Left renal cortex interstitium (tissue), 4 donors: Measurements from ENCODE around the gene LUZP1. TPM values are rescaled to one million over a fixed set of nuclear protein-coding genes. Genes with fewer than 3 reads are reported as not detected.

ENCODE experiments used
- DNase-seq, 4 donors: peaks; one replicate each; pipeline ENCODE4 v3.0.0-alpha.2; 2013; ENCODE audit warnings: low read depth in 4 of 4, low spot score in 2 of 4, missing footprints in 1 of 4
- polyA plus RNA-seq, 4 donors: library from polyadenylated mRNA; unstranded; fragments of 120-200 nt; gene quantifications; one replicate each; pipeline ENCODE4 v1.2.1, GENCODE V29; 2013; ENCODE audit not compliant: insufficient read length in 4 of 4

Gene LUZP1
- polyA plus RNA-seq, 4 donors, result 30.7 to 35.7 (median 32.1) TPM

- DNase-seq, result no peak
Measured at GRCh38 chr1:23120383-23120782, 48.3 kb downstream of the LUZP1 start.

- DNase-seq, result no peak
Measured at GRCh38 chr1:23118957-23119792, 49.5 kb downstream of the LUZP1 start.

GRCh38 chr1:23118407-23118806 is 50.2 kb downstream of the LUZP1 start:
- no peak for DNase-seq

GRCh38 chr1:23116921-23117699 is 51.5 kb downstream of the LUZP1 start:
- no peak for DNase-seq

GRCh38 chr1:23116216-23116836 is 52.3 kb downstream of the LUZP1 start:
- no peak for DNase-seq

- no peak for DNase-seq
Measured at GRCh38 chr1:23114424-23115079, 54.1 kb downstream of the LUZP1 start.

- no peak for DNase-seq
Measured at GRCh38 chr1:23111600-23112535, 56.8 kb downstream of the LUZP1 start.

GRCh38 chr1:23110391-23110790 is 58.3 kb downstream of the LUZP1 start:
- no peak for DNase-seq

- no peak for DNase-seq
Measured at GRCh38 chr1:23108918-23109533, 59.6 kb downstream of the LUZP1 start.

GRCh38 chr1:23103001-23103889 is 65.4 kb downstream of the LUZP1 start:
- no peak for DNase-seq

- DNase-seq, result no peak
Measured at GRCh38 chr1:23102289-23102688, 66.4 kb downstream of the LUZP1 start.

- no peak for DNase-seq
Measured at GRCh38 chr1:23101887-23102286, 66.8 kb downstream of the LUZP1 start.

GRCh38 chr1:23101101-23101827 is 67.4 kb downstream of the LUZP1 start:
- no peak for DNase-seq

- DNase-seq, result no peak
Measured at GRCh38 chr1:23100074-23100748, 68.4 kb downstream of the LUZP1 start.

GRCh38 chr1:23099171-23099536 is 69.5 kb downstream of the LUZP1 start:
- DNase-seq, result peak in 1 of 4 donors; percentile 23

GRCh38 chr1:23098463-23099170 is 70.0 kb downstream of the LUZP1 start:
- peak; percentile 23 to 64 (median 44) for DNase-seq
